Endodermal cell (in vitro differentiated cells): ENCODE results near the gene OR2A5. TPM values are rescaled to one million over a fixed set of nuclear protein-coding genes. Genes with fewer than 3 reads are reported as not detected.

Source experiments
- DNase-seq: peaks from one replicate; pipeline ENCODE4 v3.0.0-alpha.2; 2017
- H3K27ac ChIP-seq: 2 replicates; pipeline ENCODE4 v1.5.1; 2013; ENCODE audit warnings: mild to moderate bottlenecking, low read depth, low read length, moderate library complexity
- H3K27me3 ChIP-seq: 2 replicates; pipeline ENCODE4 v1.6.1; 2013; ENCODE audit warnings: mild to moderate bottlenecking, low read length, moderate library complexity; ENCODE audit not compliant: insufficient read depth, control insufficient read depth, poor library complexity, severe bottlenecking
- H3K36me3 ChIP-seq: 2 replicates; pipeline ENCODE4 v1.7.0; 2013; ENCODE audit warnings: mild to moderate bottlenecking, low read length, moderate library complexity; ENCODE audit not compliant: control insufficient read depth, insufficient read depth
- H3K4me1 ChIP-seq: one replicate; pipeline ENCODE4 v1.7.0; 2013; ENCODE audit warnings: low read length; ENCODE audit not compliant: control insufficient read depth, insufficient read depth
- H3K4me3 ChIP-seq: 2 replicates; pipeline ENCODE4 v1.5.1; 2013; ENCODE audit warnings: mild to moderate bottlenecking, low read length, moderate library complexity
- H3K9ac ChIP-seq: 2 replicates; pipeline ENCODE4 v1.6.1; 2013; ENCODE audit warnings: mild to moderate bottlenecking, low read length, moderate library complexity; ENCODE audit not compliant: poor library complexity, severe bottlenecking; ENCODE audit errors: extremely low read depth
- H3K9me3 ChIP-seq: 2 replicates; pipeline ENCODE4 v1.6.1; 2013; ENCODE audit warnings: mild to moderate bottlenecking, low read length, moderate library complexity; ENCODE audit not compliant: control insufficient read depth
- H3K27ac Mint-ChIP-seq: 2 replicates; pipeline ENCODE4 v1.8.0; 2020; ENCODE audit warnings: mixed read lengths
- H3K27me3 Mint-ChIP-seq: 2 replicates; pipeline ENCODE4 v1.8.0; 2021; ENCODE audit warnings: mild to moderate bottlenecking, mixed read lengths; ENCODE audit not compliant: insufficient read depth
- H3K36me3 Mint-ChIP-seq: 2 replicates; pipeline ENCODE4 v1.8.0; 2020; ENCODE audit warnings: low read depth, mixed read lengths
- H3K4me1 Mint-ChIP-seq: 2 replicates; pipeline ENCODE4 v1.8.0; 2020; ENCODE audit warnings: mixed read lengths
- H3K4me3 Mint-ChIP-seq: 2 replicates; pipeline ENCODE4 v1.8.0; 2020; ENCODE audit warnings: mild to moderate bottlenecking, moderate library complexity, mixed read lengths
- H3K9me3 Mint-ChIP-seq: 2 replicates; pipeline ENCODE4 v1.8.0; 2020; ENCODE audit warnings: mild to moderate bottlenecking, mixed read lengths
- WGBS, 2 experiments: methylation state at CpG; one replicate each; pipeline versions ENCODE4 v1.1.5 to v1.1.7; 2013; ENCODE audit warnings: missing lambda C conversion rate in 2 of 2, mixed read lengths in 1 of 2; ENCODE audit not compliant: insufficient coverage in 1 of 2, insufficient read length in 1 of 2; 5-methylcytosine and 5-hydroxymethylcytosine counted together
- total RNA-seq, 2 donors: library from RNA; stranded (reverse); fragmentation: NEBNext Ultra II Directional in 1 of 2; extraction: Animal tissue kit (Norgen Biotek cat#: 25700) in 1 of 2; gene quantifications; 2 replicates in 1 of 2; 3 replicates in 1 of 2; pipeline ENCODE4 v1.2.1, GENCODE V29; 2021
- TF ChIP-seq, protein P1 (sequence below): fragments of 200-600 bp; sonication (generic); conservative IDR thresholded peaks from 2 replicates; pipeline ENCODE4 v1.5.0; 2021; ENCODE audit warnings: antibody characterized with exemption, mild to moderate bottlenecking

Gene OR2A5
- total RNA-seq, 2 donors from 2014 or later, result not detected

DNA sequence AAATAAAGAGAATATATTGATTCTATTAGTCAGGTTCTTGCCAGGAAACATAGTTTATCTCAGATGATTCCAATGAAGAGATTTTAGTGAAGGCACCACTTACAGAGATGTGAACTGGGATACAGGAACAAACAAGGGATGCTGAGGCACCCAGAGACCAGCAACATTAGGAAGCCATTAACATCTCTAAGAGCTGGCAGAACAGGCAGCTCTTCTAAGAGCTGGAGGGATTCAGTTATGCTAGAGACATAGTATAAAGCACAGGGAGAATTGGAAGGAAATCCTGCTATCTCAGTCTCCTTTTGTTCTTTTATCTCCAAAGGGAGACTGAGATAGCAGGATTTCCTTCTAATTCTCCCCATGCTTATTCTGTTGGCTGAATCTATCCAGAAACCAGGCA lies 26.6 kb upstream of the OR2A5 start:
- Histone ChIP-seq H3K36me3 (no peaks in the 10 kb centered on the region), H3K4me1 (peaks cover 4% of the 10 kb centered on the region), H3K4me3 (no peak overlapping the region), H3K9ac (no peak overlapping the region), H3K27me3 (peaks cover 5% of the 10 kb centered on the region), H3K9me3 (no peaks in the 10 kb centered on the region), H3K27ac (no peak overlapping the region)
- H3K36me3 Mint-ChIP-seq, result no peaks in the 10 kb centered on the region
- H3K27ac Mint-ChIP-seq, result no peak overlapping the region
- H3K4me3 Mint-ChIP-seq, result no peak overlapping the region
- DNase-seq, result no peak
- H3K9me3 Mint-ChIP-seq, result no peaks in the 10 kb centered on the region
- H3K27me3 Mint-ChIP-seq, result no peaks in the 10 kb centered on the region
- TF ChIP-seq, protein P1, sequence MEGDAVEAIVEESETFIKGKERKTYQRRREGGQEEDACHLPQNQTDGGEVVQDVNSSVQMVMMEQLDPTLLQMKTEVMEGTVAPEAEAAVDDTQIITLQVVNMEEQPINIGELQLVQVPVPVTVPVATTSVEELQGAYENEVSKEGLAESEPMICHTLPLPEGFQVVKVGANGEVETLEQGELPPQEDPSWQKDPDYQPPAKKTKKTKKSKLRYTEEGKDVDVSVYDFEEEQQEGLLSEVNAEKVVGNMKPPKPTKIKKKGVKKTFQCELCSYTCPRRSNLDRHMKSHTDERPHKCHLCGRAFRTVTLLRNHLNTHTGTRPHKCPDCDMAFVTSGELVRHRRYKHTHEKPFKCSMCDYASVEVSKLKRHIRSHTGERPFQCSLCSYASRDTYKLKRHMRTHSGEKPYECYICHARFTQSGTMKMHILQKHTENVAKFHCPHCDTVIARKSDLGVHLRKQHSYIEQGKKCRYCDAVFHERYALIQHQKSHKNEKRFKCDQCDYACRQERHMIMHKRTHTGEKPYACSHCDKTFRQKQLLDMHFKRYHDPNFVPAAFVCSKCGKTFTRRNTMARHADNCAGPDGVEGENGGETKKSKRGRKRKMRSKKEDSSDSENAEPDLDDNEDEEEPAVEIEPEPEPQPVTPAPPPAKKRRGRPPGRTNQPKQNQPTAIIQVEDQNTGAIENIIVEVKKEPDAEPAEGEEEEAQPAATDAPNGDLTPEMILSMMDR, result no peak
- H3K4me1 Mint-ChIP-seq, result peaks cover 13% of the 10 kb centered on the region

DNA sequence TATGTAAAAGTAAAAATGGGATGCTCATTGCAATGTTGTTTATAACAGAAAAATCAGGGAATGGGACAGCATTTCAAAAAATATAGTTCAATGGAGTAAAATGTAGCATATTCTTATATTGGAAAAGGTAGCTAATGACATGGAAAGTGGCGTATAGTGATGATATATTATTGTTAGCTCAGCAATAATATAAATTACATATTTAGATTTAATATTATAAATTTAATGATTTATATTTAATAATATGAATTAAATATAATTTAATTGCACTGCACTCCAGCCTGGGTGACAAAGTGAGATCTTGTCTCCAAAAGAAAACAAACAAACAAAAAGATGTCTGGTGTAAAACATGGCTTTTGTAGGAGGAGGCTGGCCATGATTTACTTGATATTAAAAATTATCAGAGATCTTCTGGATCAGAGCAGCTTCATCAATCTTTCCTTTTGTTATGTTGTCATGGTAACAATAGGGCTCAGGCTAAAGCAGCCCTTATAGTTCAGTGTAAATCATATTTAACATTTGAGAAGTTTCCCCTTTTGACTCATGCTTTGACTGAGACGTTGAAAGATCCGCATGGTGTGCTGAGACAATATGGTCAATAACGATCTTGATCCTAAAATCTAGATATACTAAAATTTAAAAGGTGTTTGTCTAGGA lies 25.4 kb upstream of the OR2A5 start:
- H3K27ac Mint-ChIP-seq, result no peak overlapping the region
- H3K27me3 ChIP-seq, result peaks cover 5% of the 10 kb centered on the region
- no peaks in the 10 kb centered on the region for H3K9me3 ChIP-seq
- whole genome bisulfite sequencing, 2 experiments, result 86 to 93% methylated on average over 3 of the region's 4 CpGs
- H3K36me3 Mint-ChIP-seq, result no peaks in the 10 kb centered on the region
- H3K4me3 Mint-ChIP-seq, result no peak overlapping the region
- H3K36me3 ChIP-seq, result no peaks in the 10 kb centered on the region
- peaks cover 13% of the 10 kb centered on the region for H3K4me1 Mint-ChIP-seq
- H3K4me3 ChIP-seq, result no peak overlapping the region
- H3K9me3 Mint-ChIP-seq, result no peaks in the 10 kb centered on the region
- no peaks in the 10 kb centered on the region for H3K27me3 Mint-ChIP-seq
- peaks cover 4% of the 10 kb centered on the region for H3K4me1 ChIP-seq
- no peak overlapping the region for H3K9ac ChIP-seq
- TF ChIP-seq, protein P1, result no peak
- DNase-seq, result no peak
- H3K27ac ChIP-seq, result no peak overlapping the region

DNA sequence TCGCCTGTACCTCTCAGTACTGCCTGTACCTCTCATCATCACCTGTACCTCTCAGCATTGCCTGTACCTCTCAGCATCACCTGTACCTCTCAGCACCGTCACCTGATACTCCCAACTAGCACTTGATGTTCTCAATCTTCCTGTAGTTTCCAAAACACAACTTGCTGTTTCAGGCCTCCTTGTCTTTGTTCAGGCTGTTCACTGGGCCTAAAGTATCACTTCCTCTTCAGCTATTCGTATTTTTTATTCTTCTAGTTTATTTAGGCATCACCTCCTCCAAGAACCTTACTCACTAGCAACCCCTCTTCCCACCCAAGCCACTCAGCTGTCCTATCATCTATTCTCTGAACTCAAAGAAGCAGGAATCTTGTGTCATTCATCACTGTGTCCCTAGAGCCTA lies 24.5 kb upstream of the OR2A5 start:
- 92% methylated on average over 2 to 3 of the region's 3 CpGs for WGBS, 2 experiments
- peaks cover 11% of the 10 kb centered on the region for H3K4me1 Mint-ChIP-seq
- DNase-seq, result no peak
- H3K27ac ChIP-seq, result no peak overlapping the region
- no peaks in the 10 kb centered on the region for H3K9me3 Mint-ChIP-seq
- no peak overlapping the region for H3K4me3 ChIP-seq
- H3K27me3 Mint-ChIP-seq, result no peaks in the 10 kb centered on the region
- peaks cover 5% of the 10 kb centered on the region for H3K27me3 ChIP-seq
- no peaks in the 10 kb centered on the region for H3K36me3 ChIP-seq
- peaks cover 4% of the 10 kb centered on the region for H3K4me1 ChIP-seq
- H3K27ac Mint-ChIP-seq, result no peak overlapping the region
- H3K36me3 Mint-ChIP-seq, result no peaks in the 10 kb centered on the region
- no peak overlapping the region for H3K4me3 Mint-ChIP-seq
- TF ChIP-seq, protein P1, result no peak
- H3K9me3 ChIP-seq, result no peaks in the 10 kb centered on the region
- H3K9ac ChIP-seq, result no peak overlapping the region
